ENCODE results near the gene MERTK. TPM values are rescaled to one million over a fixed set of nuclear protein-coding genes. Genes with fewer than 3 reads are reported as not detected.

Gene MERTK
- total RNA-seq, 1 donor from 2014 or later: 21.6 TPM

- no peak for DNase-seq (ENCODE audit: low read depth in 2 of 2)
Measured at GRCh38 chr2:111977240-111977639, 78.8 kb downstream of the MERTK start.

- no peak for DNase-seq (ENCODE audit: low read depth in 2 of 2)
Measured at GRCh38 chr2:111978452-111979170, 80.2 kb downstream of the MERTK start.

DNA sequence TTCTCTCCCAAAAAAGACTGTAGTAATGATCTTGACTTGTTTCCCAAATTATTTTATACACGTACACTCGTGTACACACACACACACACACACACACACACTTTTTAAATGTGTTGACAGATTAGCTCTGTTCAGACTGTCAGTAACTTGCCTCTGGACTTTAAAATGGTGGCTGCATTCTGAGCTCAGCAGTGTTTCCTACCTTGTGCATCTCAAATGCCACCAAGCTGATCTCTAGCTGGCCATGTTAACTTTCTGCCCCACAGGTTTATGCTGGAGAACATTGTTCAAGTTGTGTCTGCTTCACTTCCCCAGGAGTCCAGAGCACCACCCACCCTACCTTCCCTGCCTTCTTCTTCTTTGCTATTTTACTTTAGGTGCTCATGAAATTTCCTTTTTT, 83.3 kb downstream of the MERTK start:
- DNase-seq (ENCODE audit: low read depth in 2 of 2): no peak

DNA sequence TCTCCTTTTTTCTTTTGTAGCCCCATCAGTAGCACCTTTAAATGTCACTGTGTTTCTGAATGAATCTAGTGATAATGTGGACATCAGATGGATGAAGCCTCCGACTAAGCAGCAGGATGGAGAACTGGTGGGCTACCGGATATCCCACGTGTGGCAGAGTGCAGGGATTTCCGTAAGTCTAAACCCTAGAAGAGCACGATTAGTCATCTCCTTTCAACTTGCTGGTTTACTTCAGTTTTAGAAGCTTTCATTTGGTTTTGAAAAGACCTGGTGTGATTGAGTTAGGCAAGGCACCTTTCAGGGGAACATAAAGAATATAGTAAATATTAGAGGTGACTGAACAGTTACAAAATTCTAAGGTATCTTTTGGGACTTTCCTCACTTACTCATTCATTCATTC, 84.4 kb downstream of the MERTK start:
- no peak for DNase-seq (ENCODE audit: low read depth in 2 of 2)

- DNase-seq (ENCODE audit: low read depth in 2 of 2): no peak
Measured at GRCh38 chr2:111983478-111984212, 85.2 kb downstream of the MERTK start.

GRCh38 chr2:111984213-111984604, 85.8 kb downstream of the MERTK start:
- DNase-seq (ENCODE audit: low read depth in 2 of 2): no peak

GRCh38 chr2:111985514-111985913, 87.1 kb downstream of the MERTK start:
- DNase-seq (ENCODE audit: low read depth in 2 of 2): no peak

- no peak for DNase-seq (ENCODE audit: low read depth in 2 of 2)
Measured at GRCh38 chr2:111986116-111986900, 87.9 kb downstream of the MERTK start.

- DNase-seq (ENCODE audit: low read depth in 2 of 2): no peak
Measured at GRCh38 chr2:111990375-111990774, 92.0 kb downstream of the MERTK start.

GRCh38 chr2:111990856-111991255, 92.4 kb downstream of the MERTK start:
- no peak for DNase-seq (ENCODE audit: low read depth in 2 of 2)

GRCh38 chr2:111994042-111994441, 95.6 kb downstream of the MERTK start:
- no peak for DNase-seq (ENCODE audit: low read depth in 2 of 2)

- DNase-seq (ENCODE audit: low read depth in 2 of 2): no peak
Measured at GRCh38 chr2:111995148-111995547, 96.7 kb downstream of the MERTK start.

DNA sequence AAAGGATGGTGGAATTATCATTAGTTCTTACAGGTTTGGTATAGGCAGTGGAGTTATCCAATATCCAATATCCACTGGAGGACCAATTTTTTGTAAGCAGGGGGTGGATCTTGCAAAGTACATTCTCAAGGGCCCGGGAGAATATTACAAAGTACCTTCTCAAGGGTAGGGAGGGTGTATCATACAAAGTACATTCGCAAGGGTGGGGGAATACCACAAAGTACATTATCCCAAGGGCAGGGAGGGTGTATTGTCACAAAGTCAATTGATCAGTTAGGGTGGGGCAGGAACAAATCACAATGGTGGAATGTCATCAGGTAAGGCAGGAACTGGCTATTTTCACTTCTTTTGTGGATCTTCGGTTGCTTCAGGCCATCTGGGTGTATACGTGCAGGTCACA, 101.4 kb downstream of the MERTK start:
- no peak for DNase-seq (ENCODE audit: low read depth in 2 of 2)

- no peak for DNase-seq (ENCODE audit: low read depth in 2 of 2)
Measured at GRCh38 chr2:112000399-112001135, 102.2 kb downstream of the MERTK start.

- peak; percentile 29 to 48 for DNase-seq (ENCODE audit: low read depth in 2 of 2)
Measured at GRCh38 chr2:112001136-112001715, 102.8 kb downstream of the MERTK start.

- DNase-seq (ENCODE audit: low read depth in 2 of 2): no peak
Measured at GRCh38 chr2:112001942-112002341, 103.5 kb downstream of the MERTK start.

DNA sequence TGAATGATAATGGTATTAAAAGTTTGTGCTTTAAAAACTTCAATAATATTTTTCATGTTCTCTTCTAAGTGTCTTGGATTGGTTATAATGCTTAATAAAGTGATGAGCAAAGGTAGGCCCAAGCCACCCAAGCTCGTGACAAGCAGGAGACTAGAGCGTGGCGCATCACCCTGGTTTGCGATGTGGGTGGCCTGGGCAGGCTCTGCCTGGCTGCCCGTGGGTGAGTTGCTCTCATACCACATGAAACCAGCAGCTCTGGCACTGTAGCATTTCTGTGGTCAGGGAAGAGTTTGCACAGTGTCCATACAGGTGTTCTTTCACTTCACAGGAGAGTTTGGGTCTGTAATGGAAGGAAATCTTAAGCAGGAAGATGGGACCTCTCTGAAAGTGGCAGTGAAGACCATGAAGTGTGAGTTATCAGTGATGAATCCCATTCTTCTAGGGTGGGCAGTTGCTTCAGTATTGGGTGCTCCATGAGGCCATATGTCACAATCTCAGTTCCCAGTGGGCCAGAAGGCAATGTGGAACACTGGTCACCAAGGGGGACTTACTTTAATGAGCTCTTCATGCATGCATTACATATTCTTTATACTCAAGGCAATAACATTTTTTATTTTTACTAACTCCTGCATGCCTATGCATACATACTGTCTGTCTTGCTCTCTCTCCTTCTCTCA, 105.3 kb downstream of the MERTK start:
- DNase-seq (ENCODE audit: low read depth in 2 of 2): no peak

DNA sequence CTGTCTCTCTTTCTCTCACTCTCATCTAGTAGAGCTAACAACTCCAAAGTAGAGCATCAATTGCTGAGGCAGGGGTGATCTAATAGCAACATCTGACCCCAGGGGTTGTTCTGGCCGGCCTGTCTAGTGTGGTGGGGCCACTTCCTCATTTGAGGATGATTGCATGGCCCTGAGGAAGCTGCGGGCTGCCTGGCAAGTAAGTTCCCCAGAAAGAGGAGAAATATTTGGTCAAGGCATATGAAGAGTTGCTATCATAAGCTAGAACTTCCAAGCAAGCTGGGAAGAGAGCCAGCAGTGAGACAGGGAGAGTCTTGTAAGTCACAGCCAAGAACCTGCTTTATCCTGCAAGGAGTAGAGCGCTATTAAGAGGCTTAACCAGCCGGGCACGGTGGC, 105.8 kb downstream of the MERTK start:
- no peak for DNase-seq (ENCODE audit: low read depth in 2 of 2)

GRCh38 chr2:112005406-112006075, 107.1 kb downstream of the MERTK start:
- DNase-seq (ENCODE audit: low read depth in 2 of 2): no peak

GRCh38 chr2:112006076-112006410, 107.6 kb downstream of the MERTK start:
- peak in 1 of 2 donors; percentile 12 for DNase-seq (ENCODE audit: low read depth in 2 of 2)

Data from lung microvascular endothelial cell (primary cell).